ENCODE results near the gene CPNE8. TPM values are rescaled to one million over a fixed set of nuclear protein-coding genes. Genes with fewer than 3 reads are reported as not detected.

Gene CPNE8
- total and polyA plus RNA-seq, 10 of the 15 experiments (the other 5 are each of a cell fraction or from before 2014, with no cell fraction given): 11.3 to 38.4 (median 18.9) TPM

DNA sequence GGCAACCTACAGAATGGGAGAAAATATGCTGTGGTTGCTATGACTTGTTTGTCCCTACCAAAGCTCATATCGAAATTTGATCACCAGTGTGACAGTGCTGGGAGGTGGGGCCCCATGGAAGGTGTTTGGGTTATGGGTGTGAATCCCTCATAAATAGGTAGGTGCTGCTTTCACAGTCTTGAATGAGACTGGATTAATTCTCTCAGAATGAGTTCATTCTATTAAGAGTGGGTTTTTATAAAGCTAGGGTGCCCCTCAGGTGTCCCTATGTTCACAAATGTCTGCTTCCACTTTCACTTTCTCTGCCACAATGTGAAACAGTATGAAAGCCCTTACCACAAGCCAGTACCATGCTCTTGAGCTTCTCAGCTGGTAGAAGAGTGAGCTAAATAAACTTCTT, 133.5 kb downstream of the CPNE8 start:
- POLR2A ChIA-PET: interaction anchor here (0.9 to 2.7 kb wide), 7 partner anchors 17 to 134 kb away, joined by 3 to 18 read pairs (median 3); partner anchors contain the start of gene CPNE8
- Histone ChIP-seq H3K36me3 (ENCODE audit: control insufficient read depth in 2 of 2, insufficient read depth in 2 of 2, low read length in 1 of 2) (peaks cover 0 to 3% of the 10 kb centered on the region in 2 experiments; a peak in 1 of 4 replicates), H3K9me3 (replicated peaks; ENCODE audit: control insufficient read depth, insufficient read depth, low read length) (no peaks in the 10 kb centered on the region; the same call in 2 of the 3 replicates), H3K79me2 (ENCODE audit: control insufficient read depth, insufficient read depth, low read length) (no peaks in the 10 kb centered on the region; the same call in 1 of the 2 replicates), H3K27me3 (replicated peaks in 1 of 2; ENCODE audit: control insufficient read depth in 2 of 2, insufficient read depth in 2 of 2, low read length in 1 of 2) (no peaks in the 10 kb centered on the region), H2AFZ (ENCODE audit: control insufficient read depth, low read depth, low read length) (peak overlapping the region; percentile 72; the same call in 1 of the 2 replicates), H3K9ac (ENCODE audit: control insufficient read depth, insufficient read depth, low read length) (no peak overlapping the region), H3K4me2 (ENCODE audit: control insufficient read depth, insufficient read depth) (peak overlapping the region; percentile 40), H3K4me1 (ENCODE audit: control insufficient read depth, insufficient read depth, low read length) (peaks cover 11% of the 10 kb centered on the region; the same call in 1 of the 2 replicates), H4K20me1 (ENCODE audit: control insufficient read depth, insufficient read depth) (no peaks in the 10 kb centered on the region), H3K4me3 (peak overlapping the region; percentile 6; the same call in 1 of the 2 replicates), H3K27ac (ENCODE audit: control insufficient read depth, insufficient read depth) (peak overlapping the region; percentile 75)
- peak; percentile 91 for FAIRE-seq
- intact Hi-C loops (cut with micrococcal nuclease; ENCODE audit: unreplicated experiment): no loop called here
- WGBS (ENCODE audit: insufficient coverage, insufficient replicate concordance, low lambda C conversion rate, missing lambda C conversion rate): 0% methylated on average over 1 of the region's 1 CpG
- CTCF ChIA-PET: interaction anchor here (0.7 to 2.5 kb wide), 11 partner anchors 12 to 134 kb away, joined by 3 to 26 read pairs (median 3); partner anchors contain the start of gene CPNE8
- RAD21 ChIA-PET (ENCODE audit: unreplicated experiment): interaction anchor here (0.9 to 4.3 kb wide), 17 partner anchors 11 to 421 kb away, joined by 3 to 35 read pairs (median 4); partner anchors contain the start of gene CPNE8
- in situ Hi-C loops (cut with MboI): no loop called here
- peak; percentile 71 for DNase-seq (ENCODE audit: low read depth, low spot score)
- SMC1A ChIA-PET (ENCODE audit: uncharacterized antibody, unreplicated experiment): interaction anchor here (0.6 to 2.7 kb wide), 25 partner anchors 9 to 137 kb away, joined by 3 to 24 read pairs (median 4); partner anchors contain the start of gene CPNE8
- BruUV-seq (replicated peaks): TSS peak; percentile 25
- peak; percentile 85 for ATAC-seq
- TF ChIP-seq GATAD2B (conservative IDR thresholded peaks at IDR 0.05; ENCODE audit: low read depth): 0 out of 2 replicates have a peak, but pooled peaks have one; percentile 20
- TF ChIP-seq SPI1 (IDR thresholded peaks at IDR 0.05; ENCODE audit: borderline replicate concordance, insufficient read depth, low read depth, low read length): no peak
- TF ChIP-seq, protein P1, sequence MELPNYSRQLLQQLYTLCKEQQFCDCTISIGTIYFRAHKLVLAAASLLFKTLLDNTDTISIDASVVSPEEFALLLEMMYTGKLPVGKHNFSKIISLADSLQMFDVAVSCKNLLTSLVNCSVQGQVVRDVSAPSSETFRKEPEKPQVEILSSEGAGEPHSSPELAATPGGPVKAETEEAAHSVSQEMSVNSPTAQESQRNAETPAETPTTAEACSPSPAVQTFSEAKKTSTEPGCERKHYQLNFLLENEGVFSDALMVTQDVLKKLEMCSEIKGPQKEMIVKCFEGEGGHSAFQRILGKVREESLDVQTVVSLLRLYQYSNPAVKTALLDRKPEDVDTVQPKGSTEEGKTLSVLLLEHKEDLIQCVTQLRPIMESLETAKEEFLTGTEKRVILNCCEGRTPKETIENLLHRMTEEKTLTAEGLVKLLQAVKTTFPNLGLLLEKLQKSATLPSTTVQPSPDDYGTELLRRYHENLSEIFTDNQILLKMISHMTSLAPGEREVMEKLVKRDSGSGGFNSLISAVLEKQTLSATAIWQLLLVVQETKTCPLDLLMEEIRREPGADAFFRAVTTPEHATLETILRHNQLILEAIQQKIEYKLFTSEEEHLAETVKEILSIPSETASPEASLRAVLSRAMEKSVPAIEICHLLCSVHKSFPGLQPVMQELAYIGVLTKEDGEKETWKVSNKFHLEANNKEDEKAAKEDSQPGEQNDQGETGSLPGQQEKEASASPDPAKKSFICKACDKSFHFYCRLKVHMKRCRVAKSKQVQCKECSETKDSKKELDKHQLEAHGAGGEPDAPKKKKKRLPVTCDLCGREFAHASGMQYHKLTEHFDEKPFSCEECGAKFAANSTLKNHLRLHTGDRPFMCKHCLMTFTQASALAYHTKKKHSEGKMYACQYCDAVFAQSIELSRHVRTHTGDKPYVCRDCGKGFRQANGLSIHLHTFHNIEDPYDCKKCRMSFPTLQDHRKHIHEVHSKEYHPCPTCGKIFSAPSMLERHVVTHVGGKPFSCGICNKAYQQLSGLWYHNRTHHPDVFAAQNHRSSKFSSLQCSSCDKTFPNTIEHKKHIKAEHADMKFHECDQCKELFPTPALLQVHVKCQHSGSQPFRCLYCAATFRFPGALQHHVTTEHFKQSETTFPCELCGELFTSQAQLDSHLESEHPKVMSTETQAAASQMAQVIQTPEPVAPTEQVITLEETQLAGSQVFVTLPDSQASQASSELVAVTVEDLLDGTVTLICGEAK (IDR thresholded peaks at IDR 0.05; ENCODE audit: borderline replicate concordance): 0 out of 2 replicates have a peak, but pooled peaks have one; percentile 35
- TF ChIP-seq, protein P2, sequence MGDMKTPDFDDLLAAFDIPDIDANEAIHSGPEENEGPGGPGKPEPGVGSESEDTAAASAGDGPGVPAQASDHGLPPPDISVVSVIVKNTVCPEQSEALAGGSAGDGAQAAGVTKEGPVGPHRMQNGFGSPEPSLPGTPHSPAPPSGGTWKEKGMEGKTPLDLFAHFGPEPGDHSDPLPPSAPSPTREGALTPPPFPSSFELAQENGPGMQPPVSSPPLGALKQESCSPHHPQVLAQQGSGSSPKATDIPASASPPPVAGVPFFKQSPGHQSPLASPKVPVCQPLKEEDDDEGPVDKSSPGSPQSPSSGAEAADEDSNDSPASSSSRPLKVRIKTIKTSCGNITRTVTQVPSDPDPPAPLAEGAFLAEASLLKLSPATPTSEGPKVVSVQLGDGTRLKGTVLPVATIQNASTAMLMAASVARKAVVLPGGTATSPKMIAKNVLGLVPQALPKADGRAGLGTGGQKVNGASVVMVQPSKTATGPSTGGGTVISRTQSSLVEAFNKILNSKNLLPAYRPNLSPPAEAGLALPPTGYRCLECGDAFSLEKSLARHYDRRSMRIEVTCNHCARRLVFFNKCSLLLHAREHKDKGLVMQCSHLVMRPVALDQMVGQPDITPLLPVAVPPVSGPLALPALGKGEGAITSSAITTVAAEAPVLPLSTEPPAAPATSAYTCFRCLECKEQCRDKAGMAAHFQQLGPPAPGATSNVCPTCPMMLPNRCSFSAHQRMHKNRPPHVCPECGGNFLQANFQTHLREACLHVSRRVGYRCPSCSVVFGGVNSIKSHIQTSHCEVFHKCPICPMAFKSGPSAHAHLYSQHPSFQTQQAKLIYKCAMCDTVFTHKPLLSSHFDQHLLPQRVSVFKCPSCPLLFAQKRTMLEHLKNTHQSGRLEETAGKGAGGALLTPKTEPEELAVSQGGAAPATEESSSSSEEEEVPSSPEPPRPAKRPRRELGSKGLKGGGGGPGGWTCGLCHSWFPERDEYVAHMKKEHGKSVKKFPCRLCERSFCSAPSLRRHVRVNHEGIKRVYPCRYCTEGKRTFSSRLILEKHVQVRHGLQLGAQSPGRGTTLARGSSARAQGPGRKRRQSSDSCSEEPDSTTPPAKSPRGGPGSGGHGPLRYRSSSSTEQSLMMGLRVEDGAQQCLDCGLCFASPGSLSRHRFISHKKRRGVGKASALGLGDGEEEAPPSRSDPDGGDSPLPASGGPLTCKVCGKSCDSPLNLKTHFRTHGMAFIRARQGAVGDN (IDR thresholded peaks at IDR 0.05): peak; percentile 30; the same call in 1 of the 2 replicates
- TF ChIP-seq, protein P3, sequence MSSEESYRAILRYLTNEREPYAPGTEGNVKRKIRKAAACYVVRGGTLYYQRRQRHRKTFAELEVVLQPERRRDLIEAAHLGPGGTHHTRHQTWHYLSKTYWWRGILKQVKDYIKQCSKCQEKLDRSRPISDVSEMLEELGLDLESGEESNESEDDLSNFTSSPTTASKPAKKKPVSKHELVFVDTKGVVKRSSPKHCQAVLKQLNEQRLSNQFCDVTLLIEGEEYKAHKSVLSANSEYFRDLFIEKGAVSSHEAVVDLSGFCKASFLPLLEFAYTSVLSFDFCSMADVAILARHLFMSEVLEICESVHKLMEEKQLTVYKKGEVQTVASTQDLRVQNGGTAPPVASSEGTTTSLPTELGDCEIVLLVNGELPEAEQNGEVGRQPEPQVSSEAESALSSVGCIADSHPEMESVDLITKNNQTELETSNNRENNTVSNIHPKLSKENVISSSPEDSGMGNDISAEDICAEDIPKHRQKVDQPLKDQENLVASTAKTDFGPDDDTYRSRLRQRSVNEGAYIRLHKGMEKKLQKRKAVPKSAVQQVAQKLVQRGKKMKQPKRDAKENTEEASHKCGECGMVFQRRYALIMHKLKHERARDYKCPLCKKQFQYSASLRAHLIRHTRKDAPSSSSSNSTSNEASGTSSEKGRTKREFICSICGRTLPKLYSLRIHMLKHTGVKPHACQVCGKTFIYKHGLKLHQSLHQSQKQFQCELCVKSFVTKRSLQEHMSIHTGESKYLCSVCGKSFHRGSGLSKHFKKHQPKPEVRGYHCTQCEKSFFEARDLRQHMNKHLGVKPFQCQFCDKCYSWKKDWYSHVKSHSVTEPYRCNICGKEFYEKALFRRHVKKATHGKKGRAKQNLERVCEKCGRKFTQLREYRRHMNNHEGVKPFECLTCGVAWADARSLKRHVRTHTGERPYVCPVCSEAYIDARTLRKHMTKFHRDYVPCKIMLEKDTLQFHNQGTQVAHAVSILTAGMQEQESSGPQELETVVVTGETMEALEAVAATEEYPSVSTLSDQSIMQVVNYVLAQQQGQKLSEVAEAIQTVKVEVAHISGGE (CRISPR knock-in tag; IDR thresholded peaks at IDR 0.05): no peak
- 0 out of 2 replicates have a peak, but pooled peaks have one; percentile 28 for TF ChIP-seq ZNF217 (IDR thresholded peaks at IDR 0.05)
- TF ChIP-seq, protein P4, sequence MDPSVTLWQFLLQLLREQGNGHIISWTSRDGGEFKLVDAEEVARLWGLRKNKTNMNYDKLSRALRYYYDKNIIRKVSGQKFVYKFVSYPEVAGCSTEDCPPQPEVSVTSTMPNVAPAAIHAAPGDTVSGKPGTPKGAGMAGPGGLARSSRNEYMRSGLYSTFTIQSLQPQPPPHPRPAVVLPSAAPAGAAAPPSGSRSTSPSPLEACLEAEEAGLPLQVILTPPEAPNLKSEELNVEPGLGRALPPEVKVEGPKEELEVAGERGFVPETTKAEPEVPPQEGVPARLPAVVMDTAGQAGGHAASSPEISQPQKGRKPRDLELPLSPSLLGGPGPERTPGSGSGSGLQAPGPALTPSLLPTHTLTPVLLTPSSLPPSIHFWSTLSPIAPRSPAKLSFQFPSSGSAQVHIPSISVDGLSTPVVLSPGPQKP (IDR thresholded peaks at IDR 0.05; ENCODE audit: low read depth, low read length): no peak
- no peak for TF ChIP-seq YBX1 (IDR thresholded peaks at IDR 0.05)
- TF ChIP-seq RUNX3 (IDR thresholded peaks at IDR 0.05; ENCODE audit: low read length): peak; percentile 86
